Keratinocyte (primary cell): ENCODE data around the gene SPEM2. TPM values are rescaled to one million over a fixed set of nuclear protein-coding genes. Genes with fewer than 3 reads are reported as not detected.

Experiments used
- DNase-seq: peaks from one replicate; pipeline ENCODE4 v3.0.0-alpha.2; 2011; ENCODE audit warnings: low read depth, missing footprints, low spot score
- FAIRE-seq: peaks from 2 replicates; lab custom pipeline; 2011; peaks lifted over from hg19 to GRCh38; lab: Jason Lieb, UNC
- H2AFZ ChIP-seq: 2 replicates; pipeline ENCODE4 v1.6.0; 2012; ENCODE audit warnings: low read length, control low read depth, inconsistent platforms; ENCODE audit not compliant: control insufficient read depth
- H3K27ac ChIP-seq: 2 replicates; pipeline ENCODE4 v1.5.1; 2011; ENCODE audit warnings: low read length; ENCODE audit not compliant: control insufficient read depth, insufficient read depth
- H3K27me3 ChIP-seq: 3 replicates; pipeline ENCODE4 v1.6.0; 2011; ENCODE audit warnings: low read length; ENCODE audit not compliant: control insufficient read depth, insufficient read depth; ENCODE audit errors: extremely low read depth
- H3K36me3 ChIP-seq, 2 experiments: 2 replicates in 1 of 2; 3 replicates in 1 of 2; pipeline ENCODE4 v1.5.1; 2011; ENCODE audit warnings: low read length in 2 of 2, mild to moderate bottlenecking in 1 of 2; ENCODE audit not compliant: control insufficient read depth in 2 of 2, insufficient read depth in 2 of 2; ENCODE audit errors: extremely low read depth in 1 of 2
- H3K4me1 ChIP-seq: 3 replicates; pipeline ENCODE4 v1.5.1; 2011; ENCODE audit warnings: low read length; ENCODE audit not compliant: control insufficient read depth, insufficient read depth; ENCODE audit errors: extremely low read depth
- H3K4me2 ChIP-seq: 3 replicates; pipeline ENCODE4 v1.6.0; 2011; ENCODE audit warnings: low read depth, low read length; ENCODE audit not compliant: control insufficient read depth, insufficient read depth; ENCODE audit errors: extremely low read depth
- H3K4me3 ChIP-seq, 3 experiments: fragments of 200-600 bp in 1 of 3; sonication (generic) in 1 of 3; 2 replicates in 2 of 3; 3 replicates in 1 of 3; pipeline ENCODE4 v1.5.1; 2011 to 2016; ENCODE audit warnings: low read length in 3 of 3, mild to moderate bottlenecking in 3 of 3, control low read depth in 2 of 3, inconsistent platforms in 1 of 3, low read depth in 1 of 3, mixed read lengths in 1 of 3, mixed run types in 1 of 3, moderate library complexity in 1 of 3; ENCODE audit not compliant: control insufficient read depth in 2 of 3, insufficient read depth in 2 of 3; ENCODE audit errors: extremely low read depth in 1 of 3
- H3K79me2 ChIP-seq: 2 replicates; pipeline ENCODE4 v1.6.0; 2012; ENCODE audit warnings: low read length; ENCODE audit not compliant: control insufficient read depth, insufficient read depth
- H3K9ac ChIP-seq: 3 replicates; pipeline ENCODE4 v1.6.0; 2011; ENCODE audit warnings: low read length; ENCODE audit not compliant: control insufficient read depth, insufficient read depth; ENCODE audit errors: extremely low read depth
- H3K9me1 ChIP-seq: 3 replicates; pipeline ENCODE4 v1.6.0; 2011; ENCODE audit warnings: low read length; ENCODE audit not compliant: control insufficient read depth, insufficient read depth; ENCODE audit errors: extremely low read depth
- H3K9me3 ChIP-seq: 2 replicates; pipeline ENCODE4 v1.5.1; 2012; ENCODE audit warnings: low read depth, low read length; ENCODE audit not compliant: control insufficient read depth
- H4K20me1 ChIP-seq: 3 replicates; pipeline ENCODE4 v1.6.0; 2011; ENCODE audit warnings: low read length; ENCODE audit not compliant: control insufficient read depth, insufficient read depth; ENCODE audit errors: extremely low read depth
- EZH2 ChIP-seq: IDR thresholded peaks from one replicate; pipeline ENCODE4 v1.6.1; 2012; ENCODE audit warnings: inconsistent platforms, mild to moderate bottlenecking, low read length, moderate library complexity
- dilution Hi-C: fragments of 300-500 bp; cut with MboI; formaldehyde crosslinking; loops from one replicate; pipeline ENCODE4 v1.7.0; 2020; ENCODE audit warnings: low sequenced_read_pairs; ENCODE audit not compliant: extremely low pct_ligation_motif_present
- polyA plus RNA-seq, 5 experiments: library from polyadenylated mRNA; depleted of rRNA in 3 of 5; stranded (reverse) in 3 of 5; stranded (forward) in 1 of 5; unstranded in 1 of 5; fragments of >200 nt; gene quantifications; 1 replicate in 1 of 5; 2 replicates in 3 of 5; 3 replicates in 1 of 5; pipeline versions ENCODE4 v1.2.1 to v1.2.3, GENCODE V29; 2011 to 2012; ENCODE audit warnings: missing spikeins in 2 of 5, low read depth in 1 of 5, low replicate concordance in 1 of 5
- TF ChIP-seq, protein P1 (sequence below), 3 experiments: IDR thresholded peaks in 1 of 3; conservative IDR thresholded peaks in 1 of 3; optimal IDR thresholded peaks in 1 of 3; 2 replicates in 2 of 3; 3 replicates in 1 of 3; pipeline versions ENCODE3 to v1.5.1; 2011; ENCODE audit warnings: low read length in 3 of 3, mild to moderate bottlenecking in 3 of 3, moderate library complexity in 2 of 3, control low read depth in 1 of 3, inconsistent platforms in 1 of 3; ENCODE audit not compliant: insufficient read depth in 2 of 3; ENCODE audit errors: extremely low read depth in 1 of 3

SPEM2 gene
- polyA plus RNA-seq, 1 donor (not counting 4 experiments of a cell fraction or from before 2014, with no cell fraction given) = not detected

GRCh38 chr17:7380321-7380720, 45.1 kb upstream of the SPEM2 start:
- peak; percentile 79 for FAIRE-seq
- dilution Hi-C loops = no loop called here
- Histone ChIP-seq H2AFZ (peak overlapping the region; percentile 91), H4K20me1 (no peaks in the 10 kb centered on the region), H3K27ac (no peak overlapping the region), H3K79me2 (peaks cover 7% of the 10 kb centered on the region), H3K9me1 (no peaks in the 10 kb centered on the region), H3K36me3 (peaks cover 0 to 7% of the 10 kb centered on the region in 2 experiments), H3K9ac (peak overlapping the region; percentile 76), H3K4me2 (peak overlapping the region; percentile 82), H3K27me3 (no peaks in the 10 kb centered on the region), H3K4me3 (peak overlapping the region; percentile 62 to 84 (median 73)), H3K9me3 (no peaks in the 10 kb centered on the region), H3K4me1 (peaks cover 14% of the 10 kb centered on the region)
- TF ChIP-seq EZH2 = no peak
- TF ChIP-seq, protein P1, sequence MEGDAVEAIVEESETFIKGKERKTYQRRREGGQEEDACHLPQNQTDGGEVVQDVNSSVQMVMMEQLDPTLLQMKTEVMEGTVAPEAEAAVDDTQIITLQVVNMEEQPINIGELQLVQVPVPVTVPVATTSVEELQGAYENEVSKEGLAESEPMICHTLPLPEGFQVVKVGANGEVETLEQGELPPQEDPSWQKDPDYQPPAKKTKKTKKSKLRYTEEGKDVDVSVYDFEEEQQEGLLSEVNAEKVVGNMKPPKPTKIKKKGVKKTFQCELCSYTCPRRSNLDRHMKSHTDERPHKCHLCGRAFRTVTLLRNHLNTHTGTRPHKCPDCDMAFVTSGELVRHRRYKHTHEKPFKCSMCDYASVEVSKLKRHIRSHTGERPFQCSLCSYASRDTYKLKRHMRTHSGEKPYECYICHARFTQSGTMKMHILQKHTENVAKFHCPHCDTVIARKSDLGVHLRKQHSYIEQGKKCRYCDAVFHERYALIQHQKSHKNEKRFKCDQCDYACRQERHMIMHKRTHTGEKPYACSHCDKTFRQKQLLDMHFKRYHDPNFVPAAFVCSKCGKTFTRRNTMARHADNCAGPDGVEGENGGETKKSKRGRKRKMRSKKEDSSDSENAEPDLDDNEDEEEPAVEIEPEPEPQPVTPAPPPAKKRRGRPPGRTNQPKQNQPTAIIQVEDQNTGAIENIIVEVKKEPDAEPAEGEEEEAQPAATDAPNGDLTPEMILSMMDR (optimal IDR thresholded peaks at IDR 0.05 in 1 of 3, IDR thresholded peaks at IDR 0.05 in 1 of 3, conservative IDR thresholded peaks at IDR 0.05 in 1 of 3; ENCODE audit: extremely low read depth in 1 of 3, insufficient read depth in 2 of 3, low read length in 3 of 3) = no peak
- no peak for DNase-seq

DNA sequence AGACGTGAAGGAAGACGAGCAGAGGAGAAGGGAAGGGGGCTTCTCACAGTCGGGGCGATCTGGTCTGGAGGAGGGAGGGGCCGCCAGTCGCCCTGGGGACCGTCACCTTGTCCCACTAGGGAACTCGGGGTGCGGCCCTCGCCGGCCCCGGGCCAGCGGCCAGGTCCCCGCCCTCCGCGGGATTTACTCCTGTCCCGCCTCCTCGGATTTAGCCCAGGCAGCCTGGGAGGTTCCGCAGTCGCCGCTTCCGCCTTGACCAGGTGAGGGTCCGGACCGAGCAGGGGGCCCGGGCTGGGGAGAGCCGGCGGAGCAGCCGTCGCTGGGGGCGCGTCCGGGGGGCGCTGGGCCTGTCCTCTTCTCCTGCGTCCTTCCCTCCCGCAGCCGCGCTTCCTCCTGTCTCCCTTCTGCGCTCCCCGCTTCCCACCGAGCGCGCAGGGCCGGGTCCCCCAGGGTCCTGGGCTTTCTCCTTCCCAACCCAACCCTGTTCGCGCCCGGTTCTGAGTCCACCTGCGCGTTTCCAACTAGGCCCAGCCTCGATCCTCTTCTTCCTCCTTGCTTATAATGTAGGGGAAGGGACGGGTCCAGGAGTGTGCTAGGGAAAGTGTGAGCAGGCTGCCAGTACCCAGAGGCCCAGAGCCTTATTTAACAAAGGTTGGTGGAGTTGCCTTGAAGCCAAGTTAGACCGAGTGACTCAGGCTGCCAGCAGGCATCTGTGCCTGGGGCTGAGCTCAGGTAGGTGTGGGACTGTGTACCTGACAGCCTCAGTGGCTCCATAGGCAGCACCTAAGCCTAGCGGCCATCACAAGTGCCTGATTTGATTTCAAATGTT, 44.3 kb upstream of the SPEM2 start, which contains the start of gene TNK1:
TNK1 (plus strand) TSS at position 235 of the 829 bp plus-strand sequence. CDS start 1,838 bp downstream, outside the sequence.
- no peak for TF ChIP-seq EZH2
- TF ChIP-seq, protein P1 (optimal IDR thresholded peaks at IDR 0.05 in 1 of 3, IDR thresholded peaks at IDR 0.05 in 1 of 3, conservative IDR thresholded peaks at IDR 0.05 in 1 of 3; ENCODE audit: extremely low read depth in 1 of 3, insufficient read depth in 2 of 3, low read length in 3 of 3) = no peak
- Histone ChIP-seq H3K36me3 (peaks cover 0 to 9% of the 10 kb centered on the region in 2 experiments), H3K27me3 (no peaks in the 10 kb centered on the region), H3K79me2 (peaks cover 7% of the 10 kb centered on the region), H2AFZ (peak within 1 kb of the TSS; percentile 91), H3K4me3 (peak within 1 kb of the TSS; percentile 62 to 84 (median 73)), H3K4me2 (peak within 1 kb of the TSS; percentile 82), H3K9ac (peak within 1 kb of the TSS; percentile 76), H3K9me1 (no peaks in the 10 kb centered on the region), H4K20me1 (no peaks in the 10 kb centered on the region), H3K27ac (no peak within 1 kb of the TSS), H3K4me1 (peaks cover 14% of the 10 kb centered on the region), H3K9me3 (no peaks in the 10 kb centered on the region)
- dilution Hi-C loops = no loop called here
- FAIRE-seq (peak; percentile 87), DNase-seq (no peak)
